GM18907 (cell line): ENCODE results near the gene NDUFA11.
"Not testable (repeated sequence)": the region's sequence is repeated elsewhere in the genome, so short reads cannot be mapped to it uniquely, and the experiment has no call there.

Source experiments
- ATAC-seq: cut with Tn5 transposase; IDR thresholded peaks from one replicate; pipeline ENCODE4 v1.9.1; 2021; ENCODE audit warnings: mild to moderate bottlenecking, moderate library complexity; ENCODE audit not compliant: unreplicated experiment

Gene NDUFA11

DNA sequence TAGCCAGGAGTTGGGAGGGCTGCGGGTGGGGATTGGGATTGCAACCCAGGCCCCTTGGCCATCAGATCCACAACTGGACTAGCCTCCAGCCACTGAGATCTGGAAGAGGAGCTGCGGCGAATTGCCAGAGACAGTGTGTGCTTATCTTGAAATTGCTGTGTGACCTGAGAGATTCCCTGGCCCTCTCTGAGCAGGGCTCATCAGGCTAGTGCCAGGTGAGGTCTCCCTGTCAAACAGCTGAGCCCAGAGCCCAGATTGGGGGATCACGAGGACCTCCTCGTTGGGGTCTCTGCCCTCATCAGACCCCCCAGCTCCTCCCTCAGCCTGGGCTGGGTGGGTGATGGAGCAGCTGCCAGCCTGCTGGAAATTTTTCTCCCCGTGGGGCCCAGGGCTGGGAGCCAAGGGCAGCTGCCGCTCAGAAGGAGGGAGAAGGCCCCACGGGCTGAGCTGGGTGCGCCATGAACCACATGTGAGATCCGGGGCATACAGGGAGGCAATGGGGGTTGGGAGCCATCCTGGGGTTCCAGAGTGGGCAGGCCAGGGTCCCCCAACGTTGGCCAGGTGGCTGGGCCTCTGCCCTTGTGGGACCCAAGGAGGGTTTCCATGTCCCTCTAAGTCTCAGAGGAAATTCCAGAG, 40.4 kb downstream of the NDUFA11 start:
- ATAC-seq = no peak

DNA sequence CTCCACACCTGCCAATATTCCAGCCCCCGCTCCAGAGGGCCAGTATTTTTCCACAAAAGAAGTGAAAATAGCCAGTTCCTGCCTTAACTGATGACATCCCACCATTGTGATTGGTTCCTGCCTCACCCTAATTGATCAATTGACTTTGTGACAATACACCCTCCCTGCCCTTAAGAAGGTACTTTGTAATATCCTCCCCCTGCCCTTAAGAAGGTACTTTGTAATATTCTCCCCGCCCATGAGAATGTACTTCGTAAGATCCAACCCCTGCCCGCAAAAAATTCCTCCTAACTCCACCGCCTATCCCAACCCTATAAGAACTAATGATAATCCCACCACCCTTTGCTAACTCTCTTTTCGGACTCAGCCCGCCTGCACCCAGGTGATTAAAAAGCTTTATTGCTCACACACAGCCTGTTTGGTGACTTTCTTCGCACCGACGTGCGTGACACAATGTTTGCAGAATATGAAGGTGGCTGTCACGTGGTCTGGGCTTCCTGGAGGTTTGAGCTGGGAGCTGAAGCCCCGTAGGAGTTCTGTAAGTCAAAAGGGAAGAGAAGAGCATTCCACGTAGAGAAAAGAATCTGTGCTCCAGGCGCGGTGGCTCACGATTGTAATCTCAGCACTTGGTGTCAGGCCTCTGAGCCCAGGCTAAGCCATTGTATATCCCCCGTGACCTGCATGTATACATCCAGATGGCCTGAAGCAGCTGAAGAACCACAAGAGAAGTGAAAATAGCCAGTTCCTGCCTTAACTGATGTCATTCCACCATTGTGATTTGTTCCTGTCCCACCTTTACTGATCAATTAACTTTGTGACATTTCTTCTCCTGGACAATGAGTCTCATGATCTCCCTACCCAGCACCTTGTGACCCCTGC, 46.1 kb downstream of the NDUFA11 start:
- no peak for ATAC-seq

DNA sequence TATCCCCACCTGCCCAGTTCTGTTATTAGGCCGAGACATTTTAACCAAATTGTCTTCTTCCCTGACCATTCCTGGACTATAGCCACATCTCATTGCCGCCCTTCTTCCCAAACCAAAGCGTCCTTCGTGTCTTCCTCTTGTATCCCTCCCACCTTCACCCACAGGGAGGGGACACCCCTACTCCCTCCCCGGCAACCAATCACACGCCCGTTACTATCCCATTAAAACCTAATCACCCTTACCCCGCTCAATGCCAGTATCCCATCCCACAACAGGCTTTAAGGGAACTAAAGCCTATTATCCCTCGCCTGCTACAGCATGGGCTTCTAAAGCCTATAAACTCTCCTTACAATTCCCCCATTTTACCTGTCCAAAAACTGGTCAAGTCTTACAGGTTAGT, 48.4 kb downstream of the NDUFA11 start:
- ATAC-seq = not testable (repeated sequence)

DNA sequence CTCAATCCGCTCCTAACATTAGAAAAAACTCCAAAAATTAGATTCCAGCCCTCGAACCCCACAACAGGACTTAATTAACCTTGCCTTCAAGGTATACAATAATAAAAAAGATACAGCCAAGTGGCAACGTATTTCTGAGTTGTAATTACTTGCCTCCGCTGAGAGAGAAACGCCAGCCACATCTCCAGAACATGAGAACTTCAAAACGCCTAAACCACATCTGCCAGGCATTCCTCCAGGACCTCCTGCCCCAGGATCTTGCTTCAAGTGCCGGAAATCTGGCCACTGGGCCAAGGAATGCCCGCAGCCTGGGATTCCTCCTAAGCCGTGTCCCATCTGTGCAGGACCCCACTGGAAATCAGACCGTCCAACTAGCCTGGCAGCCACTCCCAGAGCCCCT, 49.5 kb downstream of the NDUFA11 start:
- ATAC-seq = not testable (repeated sequence)

DNA sequence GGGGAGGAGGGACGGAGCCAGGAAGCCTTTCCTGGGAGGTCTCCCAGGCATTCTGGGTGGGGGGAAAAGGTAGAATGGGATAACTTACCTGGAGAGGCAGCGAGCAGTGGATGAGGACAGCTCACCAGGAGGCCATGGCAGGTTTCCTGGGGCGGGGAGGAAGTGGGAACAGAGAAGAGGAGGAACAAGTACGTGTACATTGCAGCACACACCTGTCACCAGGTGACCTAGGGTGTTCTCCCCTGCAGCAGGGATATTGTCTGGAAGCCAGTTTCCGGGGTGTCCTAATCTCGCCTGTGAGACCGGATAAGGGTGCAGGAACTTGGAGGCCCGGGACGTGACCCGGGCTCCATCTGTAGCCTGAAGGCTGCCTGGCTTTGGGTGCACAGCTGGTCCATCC, 52.3 kb downstream of the NDUFA11 start, which contains the start of gene FUT3:
Gene FUT3 (minus strand): TSS at position 148 of the 400 bp plus-strand sequence.
- no peak for ATAC-seq

DNA sequence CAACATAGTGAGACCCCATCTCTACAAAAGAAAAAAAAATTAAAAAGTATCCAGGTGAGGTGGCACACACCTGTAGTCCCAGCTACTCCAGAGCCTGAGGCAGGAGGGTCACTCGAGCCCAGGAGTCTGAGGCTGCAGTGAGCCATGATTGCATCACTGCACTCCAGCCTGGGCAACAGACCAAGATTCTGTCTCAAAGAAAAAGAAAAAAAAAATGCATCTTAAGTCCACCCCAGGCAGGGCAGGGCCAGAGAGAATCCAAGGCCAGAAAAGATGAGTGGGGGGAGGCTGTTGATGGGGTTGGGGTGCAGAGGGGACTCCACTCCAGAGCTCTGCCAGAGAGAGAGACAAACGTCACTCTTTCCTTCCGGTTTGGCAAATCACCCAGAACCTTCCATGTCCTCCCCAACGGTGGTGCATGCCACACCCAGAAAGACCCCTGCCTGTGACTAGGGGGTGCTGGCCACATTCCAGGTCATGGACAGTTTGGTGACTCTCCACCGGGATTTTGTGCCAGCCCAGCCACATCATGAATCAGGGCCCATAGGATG, 52.8 kb downstream of the NDUFA11 start:
- no peak for ATAC-seq

DNA sequence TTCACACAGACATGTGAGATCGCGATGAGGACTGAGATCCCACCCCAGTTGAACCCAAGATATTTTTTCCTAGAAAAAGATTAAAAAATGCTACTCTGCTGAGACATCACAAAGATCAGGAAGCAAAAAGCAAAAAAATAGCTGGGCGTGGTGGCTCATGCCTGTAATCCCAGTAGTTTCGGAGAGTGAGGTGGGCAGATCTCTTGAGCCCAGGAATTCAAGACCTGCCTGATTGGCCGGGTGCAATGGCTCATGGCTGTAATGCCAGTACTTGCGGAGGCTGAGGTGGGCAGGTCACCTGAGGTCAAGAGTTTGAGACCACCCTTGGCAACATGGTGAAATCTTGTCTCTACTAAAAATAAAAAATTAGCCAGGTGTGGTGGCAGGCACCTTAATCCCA, 53.4 kb downstream of the NDUFA11 start:
- no peak for ATAC-seq

DNA sequence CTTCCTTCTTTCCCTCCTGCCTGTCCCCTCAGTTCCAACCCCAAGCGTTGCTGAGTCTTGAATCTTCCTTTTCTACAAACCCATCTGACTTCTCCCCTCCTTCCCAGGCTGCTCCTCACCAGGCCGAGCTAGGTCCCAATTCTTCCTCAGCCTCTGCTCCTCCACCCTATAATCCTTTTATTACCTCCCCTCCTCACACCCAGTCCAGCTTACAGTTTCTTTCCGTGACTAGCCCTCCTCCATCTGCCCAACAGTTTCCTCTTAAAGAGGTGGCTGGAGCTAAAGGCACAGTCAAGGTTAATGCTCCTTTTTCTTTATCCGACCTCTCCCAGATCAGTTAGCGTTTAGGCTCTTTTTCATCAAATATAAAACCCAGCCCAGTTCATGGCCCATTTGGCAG, 55.0 kb downstream of the NDUFA11 start:
- not testable (repeated sequence) for ATAC-seq

DNA sequence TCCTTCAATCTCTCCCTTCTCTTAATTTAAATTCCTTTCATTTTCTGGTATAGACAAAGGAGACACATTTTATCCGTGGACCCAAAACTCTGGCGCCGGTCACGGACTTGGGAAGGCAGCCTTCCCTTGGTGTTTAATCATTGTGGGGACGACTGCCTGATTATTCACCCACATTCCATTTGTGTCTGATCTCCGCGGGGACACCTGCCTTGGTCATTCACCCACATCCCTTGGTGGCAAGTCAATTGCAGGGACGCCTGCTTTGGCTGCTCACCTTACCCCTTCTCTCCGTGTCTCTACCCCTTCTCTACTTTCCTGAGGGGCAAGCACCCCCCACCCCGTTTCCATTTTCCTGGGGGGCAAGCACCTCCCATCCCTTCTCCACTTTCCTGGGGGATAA, 55.7 kb downstream of the NDUFA11 start:
- not testable (repeated sequence) for ATAC-seq
